BE2C (cell line): ENCODE results near the gene ATP5F1D.

Source experiments
- DNase-seq: peaks from one replicate; pipeline ENCODE4 v3.0.0-alpha.2; 2020
- H3K27me3 ChIP-seq: fragments of 250-450 bp; sonication (Bioruptor Pico); 2 replicates; pipeline ENCODE4 v1.5.1; 2020; ENCODE audit warnings: mild to moderate bottlenecking
- H3K36me3 ChIP-seq: fragments of 250-450 bp; sonication (Bioruptor Pico); 2 replicates; pipeline ENCODE4 v1.5.1; 2020; ENCODE audit warnings: mild to moderate bottlenecking
- H3K4me1 ChIP-seq: fragments of 250-450 bp; sonication (Bioruptor Pico); 2 replicates; pipeline ENCODE4 v1.5.1; 2020
- H3K4me3 ChIP-seq: 2 replicates; pipeline ENCODE4 v1.5.1; 2011; ENCODE audit warnings: low read depth, low read length
- H3K9me3 ChIP-seq: fragments of 250-450 bp; sonication (Bioruptor Pico); 2 replicates; pipeline ENCODE4 v1.5.1; 2020
- CTCF ChIP-seq: IDR thresholded peaks from 2 replicates; pipeline ENCODE4 v1.5.1; 2012; ENCODE audit warnings: mild to moderate bottlenecking, low read depth, low read length

The ATP5F1D gene

DNA sequence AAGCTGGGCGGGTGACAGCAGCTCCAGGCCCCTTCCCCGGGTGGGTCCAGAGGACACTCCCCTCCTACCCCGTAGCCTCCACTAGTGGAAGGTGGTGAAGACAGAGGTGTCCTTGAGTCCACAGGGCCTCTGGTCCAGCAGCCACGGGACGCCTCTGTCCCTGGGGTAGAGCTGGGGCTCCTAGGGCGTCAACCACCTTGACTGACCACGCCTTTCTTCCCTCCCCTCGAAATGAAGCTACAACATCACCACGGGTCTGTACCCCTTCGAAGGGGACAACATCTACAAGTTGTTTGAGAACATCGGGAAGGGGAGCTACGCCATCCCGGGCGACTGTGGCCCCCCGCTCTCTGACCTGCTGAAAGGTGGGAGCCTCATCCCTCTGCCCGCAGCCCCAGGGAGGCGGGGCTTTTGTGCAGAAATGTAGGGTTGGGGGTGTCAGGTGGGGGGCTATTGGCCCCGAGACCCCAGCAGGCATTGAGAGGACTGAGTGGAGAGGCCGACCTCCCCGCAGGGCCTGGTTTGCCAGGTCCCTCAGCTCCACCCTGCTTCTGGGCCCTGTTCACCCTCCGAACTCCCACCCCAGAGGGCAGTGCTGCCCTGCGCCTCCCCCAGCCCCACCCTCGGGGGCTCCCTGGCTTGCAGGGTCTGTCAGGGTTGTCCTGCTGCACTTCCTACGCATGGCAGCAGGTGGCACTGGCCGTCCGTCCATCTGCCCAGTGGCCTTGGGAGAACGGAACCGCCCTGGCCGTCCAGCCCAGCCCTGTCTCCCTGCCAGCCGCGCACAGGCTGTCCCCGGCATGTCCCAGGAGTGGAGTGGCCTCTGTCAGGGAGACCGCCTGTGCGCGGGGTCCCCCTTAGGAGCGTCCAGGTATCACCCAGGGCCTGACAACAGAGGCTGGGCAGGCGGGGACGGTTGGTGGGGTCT lies 20.3 kb upstream of the ATP5F1D start:
- Histone ChIP-seq H3K36me3 (peaks cover 52% of the 10 kb centered on the region), H3K27me3 (no peaks in the 10 kb centered on the region), H3K9me3 (no peaks in the 10 kb centered on the region), H3K4me1 (peaks cover 22% of the 10 kb centered on the region), H3K4me3 (no peak overlapping the region)
- peak; percentile 73 for TF ChIP-seq CTCF
- peak; percentile 74 for DNase-seq

GRCh38 chr19:1221904-1222255 lies 19.7 kb upstream of the ATP5F1D start:
- Histone ChIP-seq H3K4me3 (no peak overlapping the region), H3K27me3 (no peaks in the 10 kb centered on the region), H3K4me1 (peaks cover 22% of the 10 kb centered on the region), H3K36me3 (peaks cover 58% of the 10 kb centered on the region), H3K9me3 (no peaks in the 10 kb centered on the region)
- DNase-seq, result no peak
- no peak for TF ChIP-seq CTCF

DNA sequence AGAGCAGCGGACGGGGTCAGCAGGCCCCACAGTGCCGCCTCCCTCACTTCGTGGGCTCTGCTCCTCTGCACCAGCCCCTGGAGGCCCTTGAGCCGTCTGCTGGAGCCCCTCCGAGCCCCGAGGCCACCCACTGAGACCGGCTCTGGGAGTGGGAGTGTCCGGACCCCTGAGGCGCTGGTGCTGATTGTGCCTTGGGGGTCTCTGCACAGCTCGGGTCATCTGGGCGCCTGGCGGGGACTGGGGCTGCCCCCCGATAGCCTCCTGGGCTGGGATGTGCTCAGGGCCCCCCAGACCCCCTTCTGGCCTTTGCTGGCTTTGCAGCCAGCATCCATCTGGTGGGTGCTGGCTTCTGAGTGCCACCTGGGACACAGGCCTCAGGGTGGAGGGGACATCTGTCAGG lies 19.2 kb upstream of the ATP5F1D start:
- H3K4me1 ChIP-seq, result peaks cover 22% of the 10 kb centered on the region
- peaks cover 63% of the 10 kb centered on the region for H3K36me3 ChIP-seq
- DNase-seq, result no peak
- H3K4me3 ChIP-seq, result no peak overlapping the region
- no peaks in the 10 kb centered on the region for H3K27me3 ChIP-seq
- peak; percentile 25; the same call in 1 of the 2 replicates for TF ChIP-seq CTCF
- H3K9me3 ChIP-seq, result no peaks in the 10 kb centered on the region

GRCh38 chr19:1223018-1223855 lies 18.3 kb upstream of the ATP5F1D start:
- H3K4me1 ChIP-seq, result peaks cover 22% of the 10 kb centered on the region
- TF ChIP-seq CTCF, result peak; percentile 81
- no peaks in the 10 kb centered on the region for H3K27me3 ChIP-seq
- peaks cover 70% of the 10 kb centered on the region for H3K36me3 ChIP-seq
- peak; percentile 95 for DNase-seq
- no peaks in the 10 kb centered on the region for H3K9me3 ChIP-seq
- H3K4me3 ChIP-seq, result no peak overlapping the region

DNA sequence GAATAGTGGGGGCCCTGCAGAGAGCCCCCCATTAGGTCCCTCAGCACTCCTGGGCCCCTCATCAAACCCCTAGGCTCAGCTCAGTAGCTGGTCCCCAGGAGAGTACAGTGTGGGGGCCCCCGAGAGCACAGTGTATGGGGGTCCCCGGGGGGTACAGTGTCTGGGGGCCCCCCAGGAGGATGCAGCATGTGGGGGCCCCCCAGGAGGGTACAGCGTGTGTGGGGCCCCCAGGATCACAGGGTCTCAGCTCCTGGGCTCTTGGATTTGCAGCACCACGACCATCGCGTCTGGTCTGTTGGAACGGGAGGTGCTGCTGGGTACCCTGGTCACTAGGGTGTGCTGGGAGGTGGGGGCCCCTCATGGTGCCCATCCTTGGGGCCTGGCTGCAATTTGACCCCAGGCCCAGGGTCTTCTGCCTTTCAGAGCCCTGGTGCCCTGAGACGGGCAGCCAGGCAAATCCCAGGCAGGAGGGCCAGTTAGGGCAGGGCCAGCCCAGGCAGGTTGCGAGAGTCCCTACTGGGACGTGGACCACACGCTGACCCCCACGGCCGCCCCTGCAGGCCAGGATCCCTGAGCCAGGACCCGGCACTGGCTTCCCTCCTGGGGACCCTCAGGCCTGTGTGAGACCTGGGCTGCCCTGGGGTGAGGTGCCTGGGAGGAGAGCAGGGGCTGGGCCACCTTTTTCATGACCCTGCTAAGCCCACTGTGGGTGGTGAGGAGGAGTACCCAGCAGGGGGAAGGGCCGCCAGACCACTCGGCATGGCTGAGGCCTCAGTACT lies 17.3 kb upstream of the ATP5F1D start:
- peaks cover 22% of the 10 kb centered on the region for H3K4me1 ChIP-seq
- DNase-seq, result no peak
- H3K4me3 ChIP-seq, result no peak overlapping the region
- no peaks in the 10 kb centered on the region for H3K27me3 ChIP-seq
- no peaks in the 10 kb centered on the region for H3K9me3 ChIP-seq
- H3K36me3 ChIP-seq, result peaks cover 70% of the 10 kb centered on the region
- no peak for TF ChIP-seq CTCF
